ENCODE results near the gene FOXF2.

The FOXF2 gene

DNA sequence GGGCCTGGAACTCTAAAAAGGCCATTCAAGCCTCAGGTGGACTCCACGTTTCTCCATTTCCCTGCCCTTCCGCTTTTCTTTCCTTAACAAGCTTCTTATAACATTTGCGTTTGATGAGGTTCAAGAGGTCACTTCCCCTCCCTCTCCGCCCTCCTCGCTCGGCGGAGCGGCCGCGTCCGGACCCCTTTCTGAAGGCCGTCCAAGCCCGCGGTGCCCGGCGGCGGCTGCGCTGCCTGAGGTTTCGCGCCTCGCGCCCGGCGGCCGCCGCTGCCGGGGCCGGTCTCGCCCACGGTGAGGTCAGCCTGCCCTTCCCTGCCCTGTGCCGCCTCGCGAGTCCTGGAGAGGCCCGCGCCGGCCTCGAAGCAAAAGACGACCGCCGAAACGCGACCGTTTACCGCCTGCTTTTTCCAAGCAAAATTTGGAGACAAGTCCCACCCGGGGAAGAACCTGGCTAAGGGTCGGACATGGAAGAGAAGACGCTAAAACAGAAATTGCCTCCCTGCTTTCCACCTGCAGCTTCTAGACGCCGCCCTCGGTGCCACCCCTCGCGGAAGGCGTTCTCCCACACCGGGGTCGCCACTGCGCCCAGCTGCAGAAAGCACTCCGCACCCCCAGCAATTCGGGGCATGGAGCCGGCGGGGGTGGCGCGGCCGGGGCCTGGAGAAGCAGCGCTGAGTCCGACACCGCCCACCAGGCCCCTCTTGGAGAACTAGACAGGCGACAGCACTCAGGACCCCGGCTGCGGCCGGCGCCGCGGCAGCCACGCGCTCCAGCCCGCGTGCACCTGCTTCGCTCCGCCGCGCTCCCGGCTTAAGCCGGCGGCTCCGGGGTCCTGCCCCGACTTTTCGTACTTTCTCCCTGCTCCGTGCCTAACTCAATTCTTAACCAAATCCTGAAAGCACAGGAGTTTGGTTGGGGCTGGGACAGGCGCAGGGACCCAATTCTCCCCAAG is 11.0 kb upstream of the FOXF2 start:
- no peak overlapping the region for H3K27ac ChIP-seq
- DNase-seq (ENCODE audit: low spot score), result peak; percentile 65
- peak overlapping the region; percentile 6 for H3K4me3 ChIP-seq
- TF ChIP-seq, protein P1, sequence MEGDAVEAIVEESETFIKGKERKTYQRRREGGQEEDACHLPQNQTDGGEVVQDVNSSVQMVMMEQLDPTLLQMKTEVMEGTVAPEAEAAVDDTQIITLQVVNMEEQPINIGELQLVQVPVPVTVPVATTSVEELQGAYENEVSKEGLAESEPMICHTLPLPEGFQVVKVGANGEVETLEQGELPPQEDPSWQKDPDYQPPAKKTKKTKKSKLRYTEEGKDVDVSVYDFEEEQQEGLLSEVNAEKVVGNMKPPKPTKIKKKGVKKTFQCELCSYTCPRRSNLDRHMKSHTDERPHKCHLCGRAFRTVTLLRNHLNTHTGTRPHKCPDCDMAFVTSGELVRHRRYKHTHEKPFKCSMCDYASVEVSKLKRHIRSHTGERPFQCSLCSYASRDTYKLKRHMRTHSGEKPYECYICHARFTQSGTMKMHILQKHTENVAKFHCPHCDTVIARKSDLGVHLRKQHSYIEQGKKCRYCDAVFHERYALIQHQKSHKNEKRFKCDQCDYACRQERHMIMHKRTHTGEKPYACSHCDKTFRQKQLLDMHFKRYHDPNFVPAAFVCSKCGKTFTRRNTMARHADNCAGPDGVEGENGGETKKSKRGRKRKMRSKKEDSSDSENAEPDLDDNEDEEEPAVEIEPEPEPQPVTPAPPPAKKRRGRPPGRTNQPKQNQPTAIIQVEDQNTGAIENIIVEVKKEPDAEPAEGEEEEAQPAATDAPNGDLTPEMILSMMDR (IDR thresholded peaks at IDR 0.05), result no peak

DNA sequence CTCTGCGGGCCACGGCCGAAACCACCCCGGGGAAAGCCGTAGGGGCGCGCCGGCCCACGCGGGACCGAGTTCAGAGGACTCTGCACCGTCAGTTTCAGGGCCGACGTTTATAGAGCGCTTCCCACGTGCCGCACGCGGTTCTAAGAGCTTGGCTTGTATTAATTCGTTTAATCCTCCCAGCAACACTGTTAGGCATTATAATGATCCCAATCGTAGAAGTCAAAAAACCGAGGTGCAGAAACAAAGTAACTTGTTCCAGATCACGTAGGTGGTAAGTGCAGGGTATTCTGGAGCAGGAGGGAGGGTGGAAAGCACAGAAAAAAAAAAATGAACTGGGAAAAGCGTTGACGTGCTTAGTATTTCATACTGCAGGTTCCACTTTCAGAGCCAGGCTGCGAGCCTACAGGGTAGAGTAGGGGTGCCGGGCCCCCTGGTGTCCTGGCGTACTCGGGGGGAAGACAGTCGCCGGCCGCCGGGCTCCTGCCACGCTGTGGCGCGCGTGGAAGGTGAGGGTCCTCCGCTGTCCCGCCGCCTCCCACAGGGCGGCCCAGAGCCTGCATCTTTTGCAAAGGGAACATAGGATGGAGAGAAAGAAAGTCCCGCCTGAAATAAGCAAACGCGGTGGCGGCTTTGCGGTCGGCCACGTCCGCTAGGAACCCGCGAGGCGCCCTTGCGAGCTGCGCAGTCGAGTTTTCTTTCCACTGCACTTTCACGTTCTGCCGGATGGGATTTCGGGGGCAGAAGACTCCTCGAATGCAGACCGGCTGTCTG is 10.2 kb upstream of the FOXF2 start:
- TF ChIP-seq, protein P1 (IDR thresholded peaks at IDR 0.05), result no peak
- H3K4me3 ChIP-seq, result peak overlapping the region; percentile 35
- DNase-seq (ENCODE audit: low spot score), result peak; percentile 62
- no peak overlapping the region for H3K27ac ChIP-seq

DNA sequence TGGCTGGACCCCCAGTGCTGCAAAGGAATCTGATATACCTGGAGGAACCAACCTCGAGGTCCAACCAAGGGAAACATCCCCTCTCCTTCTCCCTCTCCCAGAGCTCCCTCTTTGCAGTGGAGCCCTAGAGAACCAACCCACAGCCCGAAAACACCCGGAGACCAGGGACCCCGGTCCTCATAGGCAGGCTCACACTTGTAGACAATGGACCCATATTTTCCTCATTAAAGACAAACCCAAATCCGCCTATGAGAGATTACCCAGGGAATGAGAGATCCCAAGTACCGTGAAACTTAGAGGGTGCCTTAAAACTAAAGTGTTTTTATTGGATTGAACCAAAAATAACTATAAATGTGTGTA is 9.6 kb upstream of the FOXF2 start:
- peak overlapping the region; percentile 35 for H3K4me3 ChIP-seq
- TF ChIP-seq, protein P1 (IDR thresholded peaks at IDR 0.05), result no peak
- no peak overlapping the region for H3K27ac ChIP-seq
- no peak for DNase-seq (ENCODE audit: low spot score)

DNA sequence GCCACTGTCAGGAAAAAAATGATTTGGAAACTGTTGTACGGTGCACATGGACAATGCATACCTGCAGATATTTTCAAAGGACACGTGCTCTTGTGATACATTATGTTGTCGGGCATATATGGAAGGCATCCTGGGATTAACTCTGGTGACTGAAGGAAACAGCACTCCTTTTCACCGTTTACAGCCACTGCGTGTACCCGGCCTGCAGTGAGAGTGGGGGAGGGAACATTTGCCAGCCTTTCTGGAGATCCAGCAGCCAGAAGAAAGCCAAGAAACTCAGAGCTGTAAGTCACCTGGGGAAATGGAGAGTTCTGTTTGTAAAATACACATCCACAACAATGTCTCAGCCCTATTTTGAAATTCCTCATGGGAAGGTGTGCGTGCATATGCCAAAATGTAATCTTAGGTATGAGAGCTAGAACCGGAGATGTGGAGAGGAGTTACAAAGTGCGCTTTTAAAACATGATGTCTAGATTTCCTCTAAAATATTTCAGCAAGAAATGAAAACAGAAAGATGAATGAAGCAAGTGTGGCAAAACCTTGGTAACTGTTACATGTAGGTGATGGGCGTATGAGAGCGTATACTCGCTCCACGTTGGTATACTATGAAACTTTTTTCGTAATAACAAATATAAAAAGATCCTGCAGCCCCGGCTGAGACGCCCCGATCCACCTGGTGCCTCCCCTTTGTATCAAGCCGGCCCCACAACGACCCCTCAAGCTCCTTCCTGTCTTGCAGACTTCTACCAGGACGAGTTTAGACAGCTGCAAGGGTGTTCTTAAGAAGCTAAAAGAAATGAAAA is 8.6 kb upstream of the FOXF2 start:
- TF ChIP-seq, protein P1 (IDR thresholded peaks at IDR 0.05), result no peak
- H3K4me3 ChIP-seq, result peak overlapping the region; percentile 65
- DNase-seq (ENCODE audit: low spot score), result peak; percentile 24
- H3K27ac ChIP-seq, result no peak overlapping the region

DNA sequence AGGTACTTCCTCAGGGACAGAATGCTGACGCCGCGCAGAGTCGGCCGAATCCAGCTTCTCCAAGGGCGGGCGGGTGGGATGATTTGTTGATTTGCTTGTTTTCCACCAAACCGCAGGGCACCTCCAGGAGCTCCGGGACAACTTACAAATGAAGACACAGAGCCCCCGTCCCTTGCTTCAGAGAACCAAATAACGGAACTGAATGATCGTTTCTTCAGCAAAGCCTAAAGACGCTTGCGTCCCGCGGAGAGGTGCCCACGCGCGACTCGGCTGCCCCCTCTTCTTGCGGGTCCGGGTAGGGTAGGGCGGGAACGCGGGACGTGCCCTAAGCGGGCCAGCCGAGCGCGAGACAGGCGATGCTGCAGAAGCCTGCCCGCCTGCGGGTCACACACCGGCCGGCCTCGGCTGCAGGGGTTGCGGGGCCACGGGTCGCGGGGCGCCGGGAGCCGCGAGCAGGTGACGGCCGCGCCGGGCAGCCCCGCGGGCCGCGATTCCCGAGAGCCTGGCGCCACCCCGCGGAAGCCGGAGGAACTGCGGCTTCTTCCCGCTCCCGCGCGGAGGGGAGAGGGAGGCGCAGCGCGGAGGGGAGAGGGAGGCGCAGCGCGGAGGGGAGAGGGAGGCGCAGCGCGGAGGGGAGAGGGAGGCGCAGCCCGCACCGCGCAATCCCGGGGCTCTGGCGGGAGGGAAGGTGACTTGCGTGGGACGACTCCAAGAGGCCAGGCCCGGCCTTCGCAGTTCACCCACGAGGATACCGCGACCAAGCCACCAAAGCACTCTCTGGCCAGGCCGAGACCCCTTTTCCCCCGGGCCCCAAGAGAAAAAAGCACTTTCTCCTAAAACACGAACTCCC is 7.7 kb upstream of the FOXF2 start:
- H3K4me3 ChIP-seq, result peak overlapping the region; percentile 65
- TF ChIP-seq, protein P1 (IDR thresholded peaks at IDR 0.05), result peak; percentile 50
- DNase-seq (ENCODE audit: low spot score), result peak; percentile 69
- H3K27ac ChIP-seq, result no peak overlapping the region

DNA sequence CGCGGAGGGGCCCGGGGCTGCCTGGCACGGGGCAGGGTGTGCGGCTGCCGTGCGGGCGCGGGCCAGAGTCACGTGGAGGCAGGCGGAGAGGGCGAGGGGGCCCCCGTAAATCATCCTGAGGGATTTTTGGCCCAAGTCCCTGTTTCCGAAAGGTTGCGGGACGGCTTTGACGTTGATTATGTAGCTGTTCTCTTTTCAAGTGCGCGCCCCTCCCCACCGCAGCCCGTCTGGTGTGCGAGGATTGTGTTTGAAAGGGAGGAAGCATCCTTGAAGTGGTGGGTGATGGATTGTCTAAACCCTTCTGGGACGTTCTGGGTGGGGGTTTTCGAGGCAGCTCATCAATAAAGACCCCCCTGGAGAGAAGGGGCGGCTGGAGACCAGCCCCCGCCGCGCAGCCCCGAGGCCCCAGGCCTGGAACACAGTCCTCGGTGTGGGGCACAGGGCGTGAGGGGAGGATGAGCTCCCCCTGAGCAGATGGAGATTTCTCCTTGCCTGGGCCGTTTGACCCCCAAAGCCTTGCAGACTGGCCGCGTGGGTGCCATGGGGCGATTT is 7.0 kb upstream of the FOXF2 start:
- no peak overlapping the region for H3K27ac ChIP-seq
- H3K4me3 ChIP-seq, result peak overlapping the region; percentile 65
- DNase-seq (ENCODE audit: low spot score), result peak; percentile 56
- TF ChIP-seq, protein P1 (IDR thresholded peaks at IDR 0.05), result no peak

Measured in coronary artery (tissue), 2 donors.